ENCODE results near the gene SYNDIG1L.
"Not testable (repeated sequence)": the region's sequence is repeated elsewhere in the genome, so short reads cannot be mapped to it uniquely, and the experiment has no call there.

The SYNDIG1L gene

GRCh38 chr14:74391479-74391878 lies 34.5 kb downstream of the SYNDIG1L start:
- TF ChIP-seq CTCF (IDR thresholded peaks at IDR 0.05; ENCODE audit: control insufficient read depth, insufficient read depth, low read depth, low read length, missing control alignments): no peak
- no peak for DNase-seq (ENCODE audit: low read depth)
- no peak overlapping the region for H3K4me3 ChIP-seq (ENCODE audit: control insufficient read depth, low read depth, low read length)

- not testable (repeated sequence) for DNase-seq (ENCODE audit: low read depth); H3K4me3 ChIP-seq (ENCODE audit: control insufficient read depth, low read depth, low read length)
These were observed 35.5 kb downstream of the SYNDIG1L start for GRCh38 chr14:74390505-74390904.

- DNase-seq (ENCODE audit: low read depth): no peak
- no peak for TF ChIP-seq CTCF (IDR thresholded peaks at IDR 0.05; ENCODE audit: control insufficient read depth, insufficient read depth, low read depth, low read length, missing control alignments)
- no peak overlapping the region for H3K4me3 ChIP-seq (ENCODE audit: control insufficient read depth, low read depth, low read length)
These were observed 36.0 kb downstream of the SYNDIG1L start for GRCh38 chr14:74389980-74390379.

GRCh38 chr14:74382231-74382630 lies 43.8 kb downstream of the SYNDIG1L start:
- DNase-seq (ENCODE audit: low read depth): no peak
- no peak overlapping the region for H3K4me3 ChIP-seq (ENCODE audit: control insufficient read depth, low read depth, low read length)
- no peak for TF ChIP-seq CTCF (IDR thresholded peaks at IDR 0.05; ENCODE audit: control insufficient read depth, insufficient read depth, low read depth, low read length, missing control alignments)

- DNase-seq (ENCODE audit: low read depth); H3K4me3 ChIP-seq (ENCODE audit: control insufficient read depth, low read depth, low read length): not testable (repeated sequence)
These were observed 44.4 kb downstream of the SYNDIG1L start for GRCh38 chr14:74381571-74381970.

GRCh38 chr14:74380845-74381244 lies 45.2 kb downstream of the SYNDIG1L start:
- no peak overlapping the region for H3K4me3 ChIP-seq (ENCODE audit: control insufficient read depth, low read depth, low read length)
- no peak for DNase-seq (ENCODE audit: low read depth)
- TF ChIP-seq CTCF (IDR thresholded peaks at IDR 0.05; ENCODE audit: control insufficient read depth, insufficient read depth, low read depth, low read length, missing control alignments): no peak

GRCh38 chr14:74380172-74380571 lies 45.8 kb downstream of the SYNDIG1L start:
- H3K4me3 ChIP-seq (ENCODE audit: control insufficient read depth, low read depth, low read length): no peak overlapping the region
- DNase-seq (ENCODE audit: low read depth): no peak
- TF ChIP-seq CTCF (IDR thresholded peaks at IDR 0.05; ENCODE audit: control insufficient read depth, insufficient read depth, low read depth, low read length, missing control alignments): no peak

- no peak for DNase-seq (ENCODE audit: low read depth)
- TF ChIP-seq CTCF (IDR thresholded peaks at IDR 0.05; ENCODE audit: control insufficient read depth, insufficient read depth, low read depth, low read length, missing control alignments): no peak
- H3K4me3 ChIP-seq (ENCODE audit: control insufficient read depth, low read depth, low read length): no peak overlapping the region
These were observed 47.9 kb downstream of the SYNDIG1L start for GRCh38 chr14:74377976-74378690.
